Measurements from ENCODE around the gene POU4F1.

POU4F1 gene

GRCh38 chr13:78589206-78589605, 14.1 kb downstream of the POU4F1 start:
- DNase-seq = no peak

GRCh38 chr13:78587395-78587794, 16.0 kb downstream of the POU4F1 start:
- DNase-seq = no peak

GRCh38 chr13:78586706-78587105, 16.6 kb downstream of the POU4F1 start:
- no peak for DNase-seq

- no peak for DNase-seq
Measured at GRCh38 chr13:78576261-78576660, 27.1 kb downstream of the POU4F1 start.

GRCh38 chr13:78572459-78572858, 30.9 kb downstream of the POU4F1 start:
- no peak for DNase-seq

GRCh38 chr13:78569029-78569428, 34.3 kb downstream of the POU4F1 start:
- DNase-seq = no peak

- DNase-seq = no peak
Measured at GRCh38 chr13:78566631-78567030, 36.7 kb downstream of the POU4F1 start.

GRCh38 chr13:78562237-78562889, 41.0 kb downstream of the POU4F1 start:
- DNase-seq = no peak
